Left forelimb (tissue), 1 donor: ENCODE measurements around the gene DYNC1LI2.
"Not testable (repeated sequence)": the region's sequence is repeated elsewhere in the genome, so short reads cannot be mapped to it uniquely, and the experiment has no call there.

Source experiments
- DNase-seq: peaks from one replicate; pipeline ENCODE4 v3.0.0-alpha.2; 2018; ENCODE audit warnings: low spot score

Gene DYNC1LI2

DNA sequence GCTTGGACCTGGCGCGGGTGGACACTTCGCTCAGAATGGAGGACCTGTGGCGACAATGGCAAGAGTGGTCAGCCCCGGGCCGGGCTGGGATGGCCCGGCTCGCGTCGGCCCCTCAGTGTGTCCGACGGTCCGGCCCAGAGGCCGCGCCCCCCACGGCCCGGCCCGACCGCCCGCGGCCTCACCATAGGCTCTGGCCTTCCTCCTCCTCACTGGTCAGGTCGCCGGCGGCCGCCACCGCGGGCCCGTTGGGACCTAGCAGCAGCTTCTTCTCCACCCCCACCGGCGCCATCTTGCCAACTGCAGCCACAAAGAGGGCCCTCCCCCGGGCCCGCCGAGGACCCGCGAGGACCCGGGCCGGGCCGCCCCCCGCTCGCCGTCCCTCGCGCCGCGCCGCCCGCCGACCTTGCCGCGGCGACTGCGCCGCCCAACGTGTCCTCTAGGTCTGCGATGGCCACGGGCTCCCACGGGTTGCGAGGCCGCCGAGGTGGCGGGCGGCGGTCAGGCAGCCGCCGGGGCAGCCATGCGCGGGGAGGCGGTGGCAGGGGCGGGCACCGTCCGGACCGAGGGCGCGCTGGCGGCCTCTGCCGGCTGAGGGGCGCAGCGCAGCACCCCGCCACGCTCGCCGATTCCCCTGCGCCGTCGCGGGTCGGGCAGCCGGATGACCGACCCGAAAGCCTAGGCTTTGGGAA, at the start of gene DYNC1LI2:
Gene DYNC1LI2, minus strand, starts transcription at position 307 of the 689 bp plus-strand sequence. Its CDS starts 18 bp downstream, at position 289.
- DNase-seq = peak; percentile 91

DNA sequence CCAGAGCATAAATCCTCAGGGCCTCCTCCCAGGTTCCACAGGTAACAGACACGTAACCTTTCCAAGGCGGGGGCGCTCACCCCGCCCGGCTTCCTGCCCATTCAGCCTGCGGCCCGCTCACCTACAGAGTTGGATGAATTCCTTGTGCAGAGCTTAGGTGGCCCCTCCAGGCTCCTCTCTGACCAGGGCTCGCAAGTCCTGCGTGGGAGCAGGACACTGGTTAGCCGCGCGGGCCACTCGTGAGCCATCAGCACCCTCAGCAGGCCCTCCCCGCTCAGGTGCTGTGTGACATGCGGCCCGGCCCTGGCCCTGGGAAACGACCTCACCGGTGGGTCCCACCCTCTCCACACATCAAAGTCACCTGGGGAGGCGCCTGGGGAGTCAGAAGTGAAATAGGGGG, 49.4 kb upstream of the DYNC1LI2 start:
- no peak for DNase-seq

DNA sequence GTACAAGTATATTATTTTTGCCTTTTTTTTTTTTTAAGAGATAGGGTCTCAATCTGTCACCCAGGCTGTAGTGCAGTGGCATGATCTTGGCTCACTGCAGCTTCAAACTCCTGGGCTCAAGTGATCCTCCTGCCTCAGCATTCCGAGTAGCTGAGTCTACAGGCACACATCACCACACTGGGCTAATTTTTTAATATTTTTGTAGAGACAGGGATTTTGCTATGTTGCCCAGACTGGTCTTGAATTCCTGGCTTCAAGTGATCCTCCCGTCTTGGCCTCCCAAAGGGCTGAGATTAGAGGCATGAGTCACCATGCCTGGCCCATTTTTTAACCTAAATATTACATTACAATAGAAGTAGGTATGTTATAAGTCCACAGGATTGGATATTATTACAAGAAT, 46.8 kb upstream of the DYNC1LI2 start:
- DNase-seq = no peak

DNA sequence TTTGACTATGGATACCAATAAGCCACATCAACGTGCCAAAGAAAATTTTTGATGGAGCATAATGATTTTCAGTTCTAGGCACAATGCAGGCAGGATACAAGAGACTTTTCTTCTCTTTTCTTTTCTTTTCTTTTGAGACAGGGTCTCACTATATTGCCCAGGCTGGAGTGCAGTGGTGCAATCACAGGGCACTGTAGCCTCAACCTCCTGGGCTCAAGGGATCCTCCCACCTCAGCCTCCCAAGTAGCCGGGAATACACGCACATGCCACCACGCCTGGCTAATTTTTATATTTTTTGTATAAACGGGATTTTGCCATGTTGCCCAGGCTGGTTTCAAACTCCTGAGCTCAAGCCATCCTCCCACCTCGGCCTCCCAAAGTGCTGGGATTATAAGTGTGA, 42.6 kb upstream of the DYNC1LI2 start:
- not testable (repeated sequence) for DNase-seq

DNA sequence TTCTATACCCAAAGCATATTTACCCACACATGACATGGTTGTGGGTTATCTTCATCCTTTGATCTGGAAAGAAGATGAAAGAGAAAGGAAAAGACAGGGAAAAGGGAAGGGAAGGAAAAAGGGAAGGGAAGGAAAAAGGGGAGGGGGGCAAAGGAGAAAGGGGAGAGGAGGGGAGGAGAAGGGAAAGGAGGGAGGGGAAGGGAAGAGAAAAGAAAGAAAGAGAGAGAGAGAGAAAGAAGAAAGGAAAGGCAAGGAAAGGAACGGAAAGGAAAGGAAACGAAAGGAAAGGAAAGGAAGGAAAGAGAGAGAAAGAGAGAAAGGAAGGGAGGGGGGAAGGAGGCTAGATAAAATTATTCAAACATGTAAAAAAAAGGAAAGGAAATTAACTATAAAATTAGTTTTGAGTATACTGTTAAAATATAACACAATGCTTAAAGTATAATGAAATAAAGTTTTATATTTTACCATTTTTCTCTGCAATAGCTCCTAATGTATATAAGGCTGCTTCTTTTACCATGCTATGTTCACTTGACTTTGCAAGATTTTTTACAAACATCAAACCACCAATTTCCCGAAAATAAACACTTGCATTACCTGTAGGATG, 38.8 kb upstream of the DYNC1LI2 start:
- no peak for DNase-seq

DNA sequence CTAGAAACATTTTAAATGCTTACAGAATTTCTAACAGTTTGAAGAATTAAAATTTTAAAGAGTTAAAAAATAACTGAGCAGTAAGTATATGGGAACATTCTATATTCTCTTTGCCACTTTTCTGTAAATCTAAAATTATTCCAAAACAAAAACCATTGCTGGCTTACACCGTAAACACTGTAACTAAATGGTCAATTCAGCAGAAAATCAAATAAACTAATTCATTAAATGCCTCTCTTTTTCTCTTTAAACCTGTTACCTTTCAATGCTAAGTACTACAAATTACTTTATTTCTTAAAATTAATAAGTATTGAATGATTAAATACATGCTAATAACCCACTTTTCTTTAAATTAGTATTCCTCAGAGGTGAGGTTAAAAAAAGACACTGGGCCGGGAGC, 36.0 kb upstream of the DYNC1LI2 start:
- no peak for DNase-seq

DNA sequence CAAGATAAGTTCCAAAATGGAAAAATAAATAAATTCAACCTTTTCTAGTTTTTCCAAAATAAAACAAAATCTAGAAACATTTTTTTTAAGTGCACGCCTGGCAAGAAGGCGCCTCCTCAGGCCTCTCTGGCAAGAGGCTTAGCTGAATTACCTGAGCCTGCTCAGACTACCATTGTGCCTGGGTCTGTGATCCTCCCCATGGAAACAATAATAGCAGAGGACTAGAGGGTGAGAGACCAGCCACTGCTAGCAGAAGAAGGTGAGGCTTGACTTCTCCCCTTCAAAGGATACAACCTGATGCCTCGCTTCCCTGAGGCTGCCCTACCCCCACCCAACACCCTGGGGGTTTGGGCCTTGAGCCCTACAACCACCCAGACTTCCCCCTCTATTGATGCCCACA, 35.1 kb upstream of the DYNC1LI2 start:
- DNase-seq = no peak

DNA sequence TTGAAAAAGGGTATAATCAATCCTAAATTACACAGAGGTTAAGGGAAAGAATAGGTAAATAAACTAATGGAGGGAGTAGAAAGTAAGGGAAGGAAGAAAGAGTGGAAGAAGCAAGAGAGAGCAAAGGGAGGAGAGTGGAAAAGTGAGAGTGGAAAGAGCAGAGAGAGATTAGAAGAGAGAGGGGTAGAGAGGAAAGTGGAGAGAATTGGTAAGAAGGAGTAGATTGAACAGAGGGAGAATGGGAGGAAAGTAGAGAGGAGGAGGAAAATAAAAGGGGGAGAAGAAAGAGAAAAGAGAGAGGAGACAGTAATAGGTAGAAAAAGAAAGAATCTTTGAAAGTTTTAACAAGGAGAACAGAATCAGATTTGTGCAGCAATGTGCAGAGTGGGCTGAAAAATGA, 25.0 kb upstream of the DYNC1LI2 start:
- no peak for DNase-seq

DNA sequence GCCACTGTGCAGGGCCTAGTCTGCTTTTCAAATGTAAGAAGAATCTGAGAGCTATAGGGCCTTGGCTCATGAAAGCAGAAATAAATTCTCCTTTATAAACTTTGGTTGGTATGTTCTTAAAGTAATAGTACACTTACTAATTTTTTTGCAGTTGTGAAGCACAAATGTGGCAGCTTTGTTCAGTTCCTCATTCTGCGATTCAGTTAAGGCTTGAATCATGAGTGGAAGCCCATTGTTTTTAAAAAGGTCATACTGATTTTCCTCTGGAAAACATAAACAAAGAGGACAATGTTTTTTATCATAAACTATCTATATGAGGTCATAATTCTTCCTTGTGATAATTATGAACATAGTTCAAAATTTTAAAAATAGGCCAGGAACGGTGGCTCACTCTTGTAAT, 23.6 kb upstream of the DYNC1LI2 start:
- no peak for DNase-seq

DNA sequence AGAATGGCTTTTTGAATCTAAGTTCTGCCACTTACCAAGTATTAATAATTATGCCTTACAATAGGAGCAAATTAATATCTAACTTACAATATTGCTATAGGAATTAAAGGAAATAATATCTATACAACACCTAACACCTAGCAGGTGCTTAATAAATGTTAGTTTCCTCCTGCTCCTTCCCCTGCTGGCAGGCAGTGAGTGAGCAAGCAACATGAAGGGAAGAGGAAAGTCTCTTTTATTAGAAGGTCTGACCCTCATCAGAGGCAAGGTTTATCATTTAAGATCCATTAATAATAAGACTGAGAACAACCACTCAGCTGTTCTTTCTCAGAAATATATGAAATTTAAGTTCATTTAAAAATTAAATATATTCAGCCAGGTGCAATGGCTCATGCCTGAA, 6.7 kb upstream of the DYNC1LI2 start:
- no peak for DNase-seq

DNA sequence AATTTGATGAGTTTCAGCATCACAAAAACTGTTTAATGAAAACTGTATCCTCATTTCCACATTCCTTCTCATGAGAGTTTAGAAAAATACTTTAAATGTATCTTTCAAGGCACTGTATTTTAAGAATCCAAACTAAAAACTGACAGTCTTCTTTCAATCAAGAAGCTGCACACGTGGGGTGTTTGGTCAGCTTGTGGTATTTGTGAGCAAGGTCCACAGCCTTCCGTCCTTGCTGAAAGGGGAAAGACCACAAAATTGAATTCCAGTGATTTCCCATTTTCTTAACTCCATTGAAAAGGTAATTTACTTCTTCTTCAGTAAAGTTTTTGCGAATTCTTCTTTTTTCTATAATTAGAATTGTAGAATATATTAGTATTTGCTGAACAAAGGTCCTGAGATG, 3.4 kb upstream of the DYNC1LI2 start:
- no peak for DNase-seq

DNA sequence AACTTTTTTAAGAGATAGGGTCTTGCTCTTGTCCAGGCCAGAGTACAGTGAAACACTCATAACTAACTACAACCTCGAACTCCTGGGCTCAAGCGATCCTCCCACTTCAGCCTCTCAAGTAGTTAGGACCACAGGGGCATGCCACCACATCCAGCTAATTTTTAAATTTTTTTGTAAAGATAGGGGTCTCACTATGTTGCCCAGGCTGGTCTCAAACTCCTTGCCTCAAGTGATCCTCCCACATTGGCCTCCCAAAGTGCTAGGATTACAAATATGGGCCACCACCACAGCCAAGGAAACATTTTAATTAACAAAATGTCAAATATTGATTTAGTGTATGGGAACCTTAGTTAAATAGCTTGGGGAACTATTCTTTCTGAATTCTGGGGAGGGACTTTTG, 2.8 kb upstream of the DYNC1LI2 start:
- DNase-seq = no peak

DNA sequence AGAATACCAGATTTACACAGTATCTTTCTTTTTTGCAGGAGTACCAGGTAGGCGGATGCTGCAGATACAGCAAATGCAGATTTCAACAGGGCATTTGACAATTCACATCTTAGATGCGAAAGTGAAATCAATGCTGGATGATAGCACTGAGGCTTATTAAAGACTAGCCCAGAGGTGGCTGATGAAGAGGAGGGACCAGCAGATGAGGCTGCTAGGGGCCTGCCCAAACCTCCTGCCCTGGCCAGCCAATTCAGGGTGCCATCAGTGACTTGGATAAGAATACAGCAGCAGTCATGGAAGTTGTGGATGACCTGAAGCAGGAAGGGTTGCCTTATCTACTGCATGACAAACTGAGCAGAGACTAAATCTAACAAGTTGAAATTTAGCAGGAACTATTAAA, 1.5 kb upstream of the DYNC1LI2 start:
- DNase-seq = no peak

DNA sequence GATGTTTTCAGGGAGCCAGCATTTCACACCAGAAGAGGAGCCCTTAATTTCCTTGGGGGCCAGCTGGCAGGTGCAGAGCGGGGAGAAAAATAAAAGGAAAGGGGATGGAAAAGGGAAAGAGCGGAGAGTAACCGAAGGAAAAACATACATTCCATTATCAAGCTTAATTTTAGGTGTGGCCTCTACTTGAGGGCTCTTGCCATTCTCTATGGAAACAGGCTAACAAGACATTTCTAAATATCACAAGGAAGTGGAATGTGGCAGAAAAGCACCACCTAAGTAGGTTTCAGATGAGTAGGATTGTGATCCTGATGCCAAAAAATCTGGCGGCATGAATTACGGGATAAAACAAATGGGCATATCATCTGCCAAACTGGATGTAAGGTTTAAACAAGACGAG, 970 bp upstream of the DYNC1LI2 start:
- DNase-seq = no peak

DNA sequence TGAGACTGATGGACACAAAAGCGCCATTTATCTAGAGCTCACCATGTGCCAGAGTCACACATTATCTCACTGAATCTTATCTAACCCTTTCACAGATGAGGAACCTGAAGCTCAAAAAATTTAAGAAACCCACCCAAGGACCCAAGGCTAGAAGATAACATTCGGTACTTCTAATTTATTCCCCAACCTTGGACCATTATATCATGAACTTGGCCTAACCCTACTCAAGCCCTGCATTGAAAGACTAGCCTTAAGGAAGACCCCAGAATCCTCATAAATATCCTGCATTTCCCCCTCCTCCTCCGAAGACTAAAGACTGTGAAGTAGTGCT, 548 bp upstream of the DYNC1LI2 start:
- DNase-seq = no peak

DNA sequence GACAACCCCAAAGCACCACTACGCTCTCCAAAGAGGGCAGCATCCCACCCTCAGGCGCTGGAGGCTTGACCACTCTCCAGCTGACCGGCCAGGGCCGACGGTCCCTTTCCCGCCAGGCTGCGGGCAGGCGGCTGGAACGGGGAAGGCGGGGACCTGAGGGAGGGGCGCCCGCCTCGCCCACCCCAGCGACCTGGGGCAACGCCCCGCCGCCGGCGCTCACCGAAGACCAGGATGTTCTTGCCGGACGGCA, 431 bp downstream of the DYNC1LI2 start:
- DNase-seq = no peak

DNA sequence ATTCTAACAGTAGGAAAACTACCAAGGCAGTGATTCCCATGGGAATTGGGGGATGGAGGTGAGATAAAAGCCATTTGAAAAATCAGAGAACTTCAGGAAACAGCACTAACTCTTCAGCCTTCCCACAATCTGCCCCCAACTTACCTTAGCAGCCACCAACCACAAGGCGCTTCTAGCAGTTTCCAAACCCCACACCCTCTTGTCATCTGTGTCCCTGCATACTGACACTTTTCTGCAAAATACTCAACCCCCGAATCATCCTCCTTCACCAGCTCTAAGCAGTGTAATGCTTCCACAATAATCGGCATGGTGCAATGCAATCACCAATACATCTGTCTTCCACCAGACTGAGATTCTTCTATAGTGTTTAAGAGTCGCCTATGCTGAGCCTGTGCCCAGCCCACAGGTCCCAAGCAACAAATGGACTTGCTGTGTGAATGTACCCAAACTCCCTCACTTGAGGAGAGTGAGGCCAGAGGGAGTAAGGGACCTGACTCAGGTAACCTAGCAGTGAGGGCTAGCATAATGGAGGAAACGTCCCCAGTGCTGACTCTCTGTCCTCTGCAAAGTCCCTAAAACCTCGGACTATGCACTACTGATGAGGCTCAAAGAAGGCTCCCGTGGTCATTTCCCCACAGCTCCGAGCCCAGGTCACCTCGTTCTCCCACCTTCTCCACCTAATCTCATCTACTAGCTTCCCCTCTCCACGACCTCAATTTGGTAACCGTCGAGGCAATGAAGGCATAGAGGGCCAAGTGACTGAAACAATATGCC, 943 bp downstream of the DYNC1LI2 start:
- no peak for DNase-seq

DNA sequence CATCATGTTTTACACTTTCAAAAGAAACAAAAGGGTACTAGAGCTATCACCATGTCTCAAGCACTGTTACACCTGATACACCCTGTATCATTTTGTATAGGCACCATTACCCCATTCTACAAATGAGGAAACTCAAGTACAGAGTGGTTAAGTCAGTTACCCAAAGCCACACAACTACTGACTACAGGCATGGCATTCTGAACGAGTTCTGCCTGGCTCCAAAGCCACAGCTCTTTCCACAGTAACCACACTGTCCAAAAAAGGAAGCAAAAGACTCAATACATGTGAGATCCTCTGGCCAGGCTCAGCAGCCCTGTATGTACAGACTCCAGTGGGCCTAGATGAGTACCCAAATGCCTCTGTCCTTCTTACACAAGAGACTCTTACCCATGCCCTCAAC, 4.7 kb downstream of the DYNC1LI2 start:
- DNase-seq = no peak

DNA sequence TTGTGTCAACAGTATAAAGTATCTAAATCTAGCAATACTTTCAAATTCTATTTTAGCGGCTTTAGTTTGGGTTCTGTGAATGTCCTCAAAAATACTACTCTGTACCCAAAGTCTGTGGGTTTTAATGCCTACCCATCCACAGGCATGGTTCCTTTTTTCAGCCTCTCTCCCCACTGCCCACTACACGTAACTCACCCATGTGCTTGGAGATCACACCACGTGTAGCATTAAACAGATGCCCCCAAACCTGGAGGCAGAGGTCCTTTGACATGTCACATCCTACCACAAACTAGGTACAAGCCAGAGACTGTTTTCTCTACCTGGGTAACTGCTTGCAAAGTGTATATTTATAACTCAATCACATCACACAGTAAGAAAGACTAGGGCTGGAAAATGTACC, 5.4 kb downstream of the DYNC1LI2 start:
- no peak for DNase-seq

DNA sequence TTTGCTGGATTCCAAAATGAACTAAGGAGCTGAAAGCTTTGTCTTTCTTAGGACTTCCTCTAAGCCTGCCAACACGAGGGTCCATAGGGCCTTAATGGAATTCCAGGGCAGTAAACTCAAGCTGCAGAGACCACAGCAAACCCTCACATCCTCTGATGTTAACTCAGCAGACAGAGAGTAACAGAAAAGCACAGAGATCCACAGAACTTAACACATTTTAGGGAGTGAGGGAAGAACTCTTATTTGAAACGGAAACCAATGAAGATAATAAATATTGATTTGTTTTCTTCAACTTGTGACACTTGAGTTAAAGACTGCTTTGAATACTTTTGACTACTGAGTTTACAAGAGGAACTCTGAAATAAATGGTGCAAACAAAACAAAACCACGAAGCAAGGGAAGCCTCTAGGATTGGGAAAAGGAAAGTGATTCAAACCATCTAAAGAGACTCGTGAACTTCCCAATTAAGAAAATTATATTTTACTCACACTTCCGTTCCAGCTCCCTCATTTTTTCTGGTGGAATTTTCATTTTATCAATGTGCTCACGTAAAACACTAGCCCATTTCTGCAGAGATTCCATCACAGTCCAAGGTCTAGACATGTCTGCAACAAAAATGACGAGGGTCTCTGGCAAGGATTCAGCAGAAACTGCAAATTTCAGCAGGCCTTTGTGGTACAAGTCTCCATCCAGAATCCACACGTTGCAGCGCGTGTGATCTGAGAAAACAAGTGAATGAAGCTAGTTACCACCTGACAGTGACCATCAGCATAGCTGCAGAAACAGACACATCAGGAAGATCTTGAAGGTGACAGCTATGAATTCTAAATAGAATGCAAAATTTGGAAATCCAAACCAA, 9.2 kb downstream of the DYNC1LI2 start:
- no peak for DNase-seq

DNA sequence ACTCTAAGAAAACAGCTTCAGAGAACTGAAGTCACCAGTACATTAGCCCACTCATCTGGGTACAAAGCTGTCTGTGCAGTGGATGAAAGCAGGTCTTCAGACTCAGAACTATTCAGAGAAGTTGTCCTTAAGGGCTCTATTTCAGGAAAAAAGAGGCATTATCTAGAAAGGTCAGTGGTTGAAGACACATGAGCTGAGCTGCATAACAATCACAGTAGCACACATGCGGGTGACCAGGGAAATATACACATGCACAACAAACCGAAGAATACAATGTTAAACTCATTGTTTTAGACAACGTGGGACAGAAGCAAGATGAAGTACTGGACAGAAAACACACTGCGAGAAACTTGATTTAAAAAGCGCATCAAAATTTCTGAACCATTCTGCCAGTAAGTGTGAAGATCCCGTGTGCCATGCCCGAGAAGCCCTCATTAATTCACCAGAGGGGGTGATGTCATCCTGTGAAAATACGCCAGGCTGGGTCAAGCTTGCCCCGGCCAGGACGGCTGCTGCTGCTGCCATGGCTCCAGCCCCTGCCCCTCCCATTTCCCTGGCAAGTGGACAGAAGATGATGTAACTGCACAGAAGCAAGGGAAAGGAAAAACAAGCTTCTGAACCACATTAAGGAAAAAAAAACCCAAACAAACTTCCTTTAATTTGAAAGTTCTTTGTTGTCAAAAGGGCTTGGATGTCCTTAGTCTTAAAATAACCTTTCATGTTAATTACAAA, 10.1 kb downstream of the DYNC1LI2 start:
- DNase-seq = peak; percentile 83

DNA sequence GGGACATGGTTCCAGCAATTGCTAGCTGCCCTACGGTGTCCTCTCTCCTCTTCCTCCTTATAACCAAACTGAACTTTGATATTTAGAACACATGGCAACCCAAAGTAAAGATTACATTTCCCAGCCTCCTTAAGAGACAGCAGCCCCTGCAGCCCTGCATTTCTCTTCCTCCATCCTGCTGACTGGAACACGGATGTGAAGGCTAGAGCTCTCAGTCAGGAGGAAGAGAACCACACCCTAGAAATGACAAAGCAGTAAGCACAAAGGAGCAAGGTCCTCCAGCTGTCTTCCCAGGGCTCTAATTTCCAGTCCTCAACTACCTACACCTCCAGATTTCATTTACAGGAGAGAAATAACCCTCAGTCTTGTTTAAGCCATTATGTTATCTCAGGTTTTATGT, 10.9 kb downstream of the DYNC1LI2 start:
- no peak for DNase-seq
